NCI-H748 (cell line): ENCODE measurements around the gene HIPK1.

Experiments
- DNase-seq: peaks from one replicate; lab custom pipeline; 2025; ENCODE audit not compliant: unreplicated experiment; lab: John Stamatoyannopoulos, UW

The HIPK1 gene

DNA sequence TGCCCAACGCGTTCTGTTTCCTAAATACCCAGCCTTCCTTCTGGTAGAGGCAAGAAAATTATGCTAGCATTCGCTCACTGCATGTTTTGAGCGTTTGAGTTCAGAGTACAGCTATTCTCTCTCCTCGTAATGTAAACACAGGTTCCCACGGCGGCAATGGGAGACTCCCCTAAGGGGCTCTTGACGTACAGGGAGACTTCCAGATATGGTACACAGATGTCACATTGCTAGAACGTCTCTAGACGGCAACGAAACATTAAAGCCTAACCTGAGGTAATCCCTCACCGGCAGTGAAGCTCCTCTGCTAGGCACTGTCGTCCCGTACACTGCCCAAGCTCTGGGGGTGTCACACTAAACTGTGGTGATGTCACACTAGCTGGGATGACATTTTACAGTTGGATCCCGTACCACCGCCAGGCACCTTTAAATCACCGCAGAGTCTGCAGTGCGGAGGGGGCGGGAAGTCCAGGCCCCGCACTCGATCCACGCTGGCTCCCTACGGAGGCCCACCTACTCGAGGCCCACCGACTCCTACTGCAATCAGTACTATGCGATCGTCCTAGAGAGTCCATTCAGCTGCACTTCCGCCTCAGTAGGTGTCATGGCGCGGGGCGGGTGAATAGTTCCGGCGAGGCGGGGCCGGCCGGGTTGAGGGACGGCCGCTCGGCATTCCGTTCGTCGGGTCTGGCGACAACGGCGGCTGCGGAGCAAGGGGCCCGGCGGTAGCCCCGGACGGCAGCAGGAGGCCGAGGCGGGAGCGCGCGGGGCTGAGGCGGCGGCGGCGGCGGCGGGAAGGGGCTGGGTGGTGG, at the start of gene HIPK1:
TSS of gene HIPK1 (plus strand) at position 384 of the 809 bp plus-strand sequence.
- DNase-seq, result peak; percentile 94

DNA sequence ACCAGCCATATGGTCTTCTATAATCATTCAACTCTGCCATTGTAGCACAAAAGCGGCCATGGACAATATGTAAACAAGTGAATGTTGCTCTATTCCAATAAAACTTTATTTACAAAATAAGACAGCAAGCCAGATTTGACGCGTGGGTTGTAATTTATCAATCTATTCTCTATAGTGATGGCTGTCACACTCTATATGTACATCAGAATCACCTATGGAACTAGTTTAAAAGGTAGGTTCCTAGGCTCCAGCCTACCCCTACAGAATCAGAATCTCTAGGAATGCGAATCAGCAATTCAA, 49.4 kb upstream of the HIPK1 start:
- DNase-seq, result no peak

DNA sequence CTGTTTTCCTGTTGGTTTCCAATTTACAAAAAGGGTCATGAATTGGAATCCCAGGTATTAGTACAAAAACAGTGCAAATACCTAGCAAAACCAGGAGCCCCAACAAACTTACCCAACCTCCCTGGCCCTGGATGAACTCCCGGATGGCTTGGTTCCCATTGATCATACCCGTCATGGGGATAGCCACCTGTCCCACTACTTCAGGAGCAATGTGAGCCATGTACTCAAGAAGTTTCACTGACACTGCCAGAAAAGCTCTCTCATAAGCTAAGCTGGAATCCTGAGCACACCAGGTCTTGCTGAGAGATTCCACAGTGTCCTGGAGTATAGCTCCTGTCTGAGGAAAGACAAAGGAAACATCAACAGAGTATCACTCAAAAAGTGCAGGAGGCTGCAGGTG, 47.5 kb upstream of the HIPK1 start:
- no peak for DNase-seq

DNA sequence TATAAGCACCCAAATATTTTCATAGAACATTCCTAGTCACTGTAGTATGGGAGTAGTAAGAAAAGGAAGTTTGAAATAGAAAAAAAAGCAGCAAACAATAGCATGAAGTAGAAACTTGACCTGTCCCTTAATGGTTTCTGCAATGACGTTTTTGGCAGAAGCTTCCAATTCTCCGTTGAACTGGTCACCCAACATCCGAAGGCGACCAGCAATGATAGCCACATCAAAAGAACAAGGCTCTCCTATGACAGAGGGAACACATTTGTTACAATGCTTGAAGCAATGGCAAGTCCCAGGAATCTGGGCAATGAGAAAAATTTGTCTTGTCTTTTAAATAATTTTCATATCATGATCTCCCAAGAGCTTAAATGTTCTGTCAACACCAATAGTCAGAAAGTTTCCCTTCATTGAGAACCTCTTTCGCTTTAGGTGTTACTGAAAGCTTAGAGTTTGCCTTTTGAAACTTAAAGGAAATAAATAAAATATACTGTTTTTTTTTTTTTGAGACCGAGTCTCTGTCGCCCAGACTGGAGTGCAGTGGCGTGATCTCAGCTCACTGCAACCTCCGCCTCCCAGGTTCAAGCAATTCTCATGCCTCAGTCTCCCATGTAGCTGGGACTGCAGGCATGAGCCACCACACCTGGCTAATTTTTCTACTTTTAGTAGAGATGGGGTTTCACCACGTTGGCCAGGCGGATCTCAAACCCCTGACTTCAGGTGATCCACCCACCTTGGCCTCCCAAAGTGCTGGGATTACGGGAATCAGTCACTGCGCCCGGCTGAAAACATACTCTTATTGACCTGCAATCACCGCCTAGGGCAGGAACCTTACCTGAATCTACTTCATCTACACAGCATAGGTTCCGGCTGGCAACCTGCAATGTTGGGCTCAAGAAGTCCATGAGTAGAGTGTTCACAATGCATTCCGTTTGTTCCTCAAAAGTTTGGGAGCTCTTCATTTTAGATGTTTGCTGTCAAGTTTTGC, 42.4 kb upstream of the HIPK1 start:
- no peak for DNase-seq

DNA sequence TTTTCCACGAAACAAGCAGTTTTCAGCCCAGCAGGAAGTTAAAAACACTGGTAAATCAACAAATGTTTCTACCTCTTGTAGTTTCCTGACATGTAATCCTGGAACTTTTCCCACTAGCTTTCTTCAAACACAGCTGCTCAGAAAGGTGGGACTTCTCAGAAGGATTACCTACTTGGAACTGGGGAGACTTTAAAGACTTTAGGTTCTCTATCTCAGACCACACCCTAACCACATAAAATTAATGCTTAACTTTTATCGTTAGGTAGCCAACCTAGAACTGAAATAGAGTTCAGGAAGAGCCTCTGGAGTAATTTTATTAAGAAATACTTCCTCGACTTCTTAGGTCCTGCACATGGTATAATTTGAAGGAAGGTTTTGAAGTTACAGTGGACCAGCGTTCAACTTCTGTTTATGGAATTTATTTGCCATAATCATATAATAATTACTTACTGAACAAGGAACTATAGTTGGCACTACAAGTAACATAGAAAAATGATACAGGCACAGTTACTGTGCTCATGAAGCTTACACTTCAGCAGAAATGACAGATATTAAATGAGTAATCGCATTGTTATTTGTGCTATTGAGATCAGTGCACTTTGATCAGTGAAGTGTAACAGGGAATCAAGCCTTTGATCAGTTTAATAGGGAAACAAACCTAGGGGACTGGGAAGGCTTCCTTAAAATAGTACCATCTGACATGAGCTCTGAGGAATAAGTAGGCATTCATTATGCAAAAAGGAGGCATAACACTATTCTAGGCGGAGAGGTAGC, 41.5 kb upstream of the HIPK1 start, which contains the start of gene BCL2L15:
TSS of gene BCL2L15 (minus strand) at position 180 of the 774 bp plus-strand sequence. CDS start 206 bp downstream, outside the sequence.
- no peak for DNase-seq

DNA sequence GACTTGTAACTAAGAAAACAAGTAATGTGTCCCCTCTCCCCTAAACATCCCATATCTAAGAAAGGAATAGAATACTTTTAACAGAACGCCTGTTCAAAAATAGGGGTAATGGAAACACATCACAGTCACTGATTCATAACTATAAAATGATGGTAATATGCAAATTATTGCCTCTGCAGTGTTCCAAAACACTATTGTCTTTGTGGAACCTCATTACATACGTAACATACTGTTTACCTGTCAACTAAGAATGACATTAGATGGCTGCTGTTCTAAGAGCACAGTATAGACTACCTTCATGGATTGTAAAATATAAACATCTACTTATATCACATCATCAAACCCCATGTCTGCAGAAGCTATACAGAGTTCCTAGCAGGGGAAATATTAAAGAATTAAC, 38.3 kb upstream of the HIPK1 start:
- no peak for DNase-seq

DNA sequence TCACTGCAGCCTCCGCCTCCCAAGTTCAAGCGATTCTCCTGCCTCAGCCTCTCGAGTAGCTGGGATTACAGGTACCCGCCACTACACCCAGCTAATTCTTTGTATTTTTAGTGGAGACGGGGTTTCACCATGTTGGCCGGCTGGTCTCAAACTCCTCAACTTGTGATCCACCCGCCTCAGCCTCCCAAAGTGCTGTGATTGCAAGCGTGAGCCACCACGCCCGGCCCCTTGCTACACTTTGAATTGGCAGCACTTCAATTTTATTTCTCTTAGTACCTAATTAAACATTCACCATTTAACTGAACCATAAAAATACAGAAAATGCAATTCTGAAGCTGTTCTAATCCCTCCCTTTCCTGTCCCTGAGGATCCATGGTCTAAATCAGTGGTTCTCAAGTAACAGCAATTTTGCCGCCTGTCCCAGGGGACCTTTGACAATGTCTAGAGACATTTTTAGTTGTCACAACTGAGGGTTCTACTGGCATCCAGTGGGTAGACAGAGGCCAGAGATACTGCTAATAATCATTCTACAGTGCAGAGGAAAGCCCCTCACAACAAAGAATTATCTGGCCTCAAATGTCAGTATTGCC, 37.4 kb upstream of the HIPK1 start:
- DNase-seq, result no peak

DNA sequence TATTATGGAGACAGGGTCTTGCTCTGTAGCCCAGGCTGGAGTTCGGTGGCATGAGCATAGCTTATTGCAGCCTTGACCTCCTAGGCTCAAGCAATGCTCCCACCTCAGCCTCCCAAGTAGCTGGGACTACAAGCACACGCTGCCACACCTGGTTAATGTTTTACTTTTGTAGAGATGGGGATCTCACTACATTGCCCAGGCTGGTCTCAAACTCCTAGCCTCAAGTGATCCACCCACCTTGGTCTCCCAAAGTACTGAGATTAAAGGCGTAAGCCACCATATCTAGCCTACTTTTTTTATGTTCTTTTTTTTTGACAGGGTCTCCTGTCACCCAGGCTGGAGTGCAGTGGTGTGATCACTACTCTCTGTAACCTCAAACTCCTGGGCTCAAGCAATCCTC, 35.9 kb upstream of the HIPK1 start:
- no peak for DNase-seq

DNA sequence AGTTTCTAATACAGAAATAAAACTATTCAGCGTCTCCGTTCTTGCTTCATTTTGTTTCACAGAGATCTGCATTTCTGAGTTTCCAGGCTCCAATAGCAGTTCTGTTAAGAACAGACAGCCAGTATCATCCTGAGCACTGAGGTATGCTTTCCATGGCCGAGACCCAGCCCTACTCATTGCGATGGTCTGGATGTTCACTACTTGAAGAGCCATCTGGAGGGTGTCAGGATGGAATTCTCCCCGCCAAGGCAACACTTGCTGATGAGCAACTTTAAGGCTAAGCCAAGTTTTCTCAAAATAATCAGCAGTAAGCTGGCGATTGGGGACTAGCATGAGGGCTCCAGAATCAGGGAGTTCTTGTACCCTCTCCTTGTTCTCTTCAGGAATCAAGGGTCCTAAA, 34.0 kb upstream of the HIPK1 start:
- DNase-seq, result no peak

DNA sequence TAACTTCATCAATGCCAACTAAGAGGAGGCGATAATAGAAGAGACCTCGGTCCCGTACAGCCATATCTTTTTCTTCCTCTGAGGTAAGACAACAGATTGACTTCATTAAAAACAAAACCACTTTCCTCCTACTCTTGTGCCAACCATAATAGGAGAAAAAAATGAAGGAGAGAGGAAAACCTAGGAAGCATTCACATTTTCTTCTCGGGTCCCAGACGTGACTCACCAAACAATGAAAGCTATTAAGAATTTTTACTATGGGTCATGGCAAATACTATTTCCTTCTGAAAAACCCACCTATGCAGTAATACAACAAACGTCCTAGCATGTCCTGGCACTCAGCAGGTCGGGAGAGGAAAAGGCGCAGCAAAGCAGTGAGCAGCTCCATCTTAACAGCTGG, 33.2 kb upstream of the HIPK1 start:
- DNase-seq, result no peak

DNA sequence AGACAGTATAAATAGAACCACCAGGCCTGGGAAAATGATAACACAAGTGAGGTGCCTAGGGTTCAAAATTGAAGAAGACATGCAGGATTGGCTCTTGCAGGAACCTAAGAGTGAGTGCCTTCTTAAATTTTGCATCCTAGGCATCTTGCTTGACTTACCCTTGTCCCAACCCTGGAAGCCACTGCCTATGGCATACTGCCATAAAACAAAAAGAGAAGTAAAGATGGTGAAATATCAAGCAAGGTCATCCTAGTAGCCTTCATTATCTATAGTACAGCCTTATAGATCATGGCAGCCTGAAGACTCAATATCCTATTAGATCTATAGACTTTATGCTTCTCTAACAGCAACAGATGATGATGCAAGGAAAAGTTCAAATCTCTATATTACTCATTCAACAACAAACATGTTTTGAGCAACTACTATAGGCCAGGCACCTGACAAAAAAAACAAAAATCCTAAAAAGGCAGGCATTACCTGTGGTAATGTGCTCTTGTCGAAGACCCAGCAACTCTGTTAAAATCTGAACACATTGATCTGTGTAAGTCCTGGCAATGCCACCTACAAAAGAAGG, 30.8 kb upstream of the HIPK1 start:
- no peak for DNase-seq

DNA sequence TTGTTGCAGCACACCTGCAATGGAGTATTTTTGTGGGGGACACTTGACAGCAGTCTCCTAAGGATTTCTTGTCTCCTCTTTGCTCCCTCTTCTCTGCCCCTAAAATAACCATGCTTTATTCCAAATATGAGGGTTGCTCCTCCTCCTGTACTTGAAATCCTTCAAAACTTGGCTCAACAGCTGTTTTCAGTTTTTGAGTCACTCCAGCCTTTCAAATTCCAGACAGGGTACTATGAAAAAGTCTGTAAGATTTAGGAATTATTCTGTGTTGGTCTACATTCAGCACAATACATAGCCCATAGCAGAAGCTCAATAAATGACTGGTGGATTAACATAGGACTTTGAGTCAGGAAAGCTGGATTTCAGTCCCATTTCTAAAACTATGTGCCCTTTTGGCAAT, 30.0 kb upstream of the HIPK1 start:
- no peak for DNase-seq

DNA sequence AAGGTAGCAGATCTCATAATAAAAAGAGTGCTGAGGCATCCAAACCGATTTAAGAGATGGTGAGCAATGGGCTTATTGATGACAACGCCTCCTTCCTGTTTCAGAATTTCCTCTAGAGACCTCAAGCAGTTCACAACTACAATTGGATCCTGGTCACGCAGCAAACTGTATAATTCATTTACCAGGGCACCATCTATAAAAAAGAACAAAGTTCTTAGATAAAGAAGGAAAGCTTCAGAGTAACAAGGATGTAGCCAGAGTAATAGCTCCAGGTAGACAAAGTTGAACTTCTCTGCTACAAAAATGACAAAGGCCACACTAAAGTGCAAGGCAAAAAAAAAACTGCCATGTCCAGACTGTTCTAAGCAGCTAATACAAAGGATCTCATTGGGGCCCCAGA, 27.9 kb upstream of the HIPK1 start:
- no peak for DNase-seq

DNA sequence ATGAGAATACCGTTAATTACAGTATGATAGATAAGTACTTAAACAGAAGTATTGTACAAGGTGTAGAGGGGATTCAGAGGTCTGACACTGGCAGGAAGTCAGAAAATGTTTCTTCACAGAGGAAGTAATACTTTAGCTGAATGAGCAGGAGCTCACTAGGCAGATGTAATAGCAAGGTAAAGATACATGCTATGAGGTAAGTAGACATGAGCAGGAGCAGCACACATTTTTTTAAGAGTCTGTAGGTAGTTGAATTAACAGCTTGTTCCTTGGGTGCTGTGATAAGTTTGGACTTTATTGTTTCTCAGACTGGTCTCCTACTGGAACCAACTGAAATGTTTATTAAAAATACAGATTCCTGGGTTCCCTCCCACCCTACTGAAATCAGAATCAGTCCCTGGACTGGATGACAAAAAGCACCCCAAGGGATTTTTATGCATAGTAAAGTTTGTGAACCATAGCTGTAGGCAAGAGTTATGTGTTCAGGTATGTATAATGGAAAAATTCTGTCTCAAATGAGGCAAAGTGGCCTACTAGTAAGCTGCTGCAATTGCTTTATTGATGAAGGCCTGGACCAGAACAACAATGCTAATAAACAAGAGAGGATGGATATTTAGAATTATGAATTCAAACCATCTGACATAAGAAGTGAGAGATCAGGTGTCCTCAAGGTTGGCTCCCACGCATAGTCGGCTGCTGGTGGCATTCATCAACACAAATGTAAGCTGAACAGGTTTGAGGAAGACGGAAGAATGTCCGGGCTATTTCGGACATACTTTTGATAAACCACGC, 25.4 kb upstream of the HIPK1 start:
- no peak for DNase-seq

DNA sequence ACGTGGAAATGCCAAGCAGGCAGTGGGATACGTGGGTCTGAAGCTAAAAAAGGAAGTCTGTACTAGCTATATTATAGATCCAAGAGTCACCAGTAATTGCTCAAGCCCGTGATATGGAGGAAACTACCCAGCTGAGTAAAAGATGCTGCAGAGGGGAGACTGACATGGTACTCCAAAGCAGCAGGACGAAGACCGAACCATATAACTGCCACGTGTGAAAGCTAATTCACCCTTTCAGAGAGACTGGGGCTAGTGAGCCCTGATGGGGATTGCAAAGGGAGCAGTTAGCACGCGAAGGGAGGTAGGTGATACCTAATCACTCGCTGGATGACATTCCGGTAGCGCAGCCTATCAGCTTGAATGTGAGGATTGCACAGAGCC, 24.8 kb upstream of the HIPK1 start:
- DNase-seq, result peak; percentile 83

DNA sequence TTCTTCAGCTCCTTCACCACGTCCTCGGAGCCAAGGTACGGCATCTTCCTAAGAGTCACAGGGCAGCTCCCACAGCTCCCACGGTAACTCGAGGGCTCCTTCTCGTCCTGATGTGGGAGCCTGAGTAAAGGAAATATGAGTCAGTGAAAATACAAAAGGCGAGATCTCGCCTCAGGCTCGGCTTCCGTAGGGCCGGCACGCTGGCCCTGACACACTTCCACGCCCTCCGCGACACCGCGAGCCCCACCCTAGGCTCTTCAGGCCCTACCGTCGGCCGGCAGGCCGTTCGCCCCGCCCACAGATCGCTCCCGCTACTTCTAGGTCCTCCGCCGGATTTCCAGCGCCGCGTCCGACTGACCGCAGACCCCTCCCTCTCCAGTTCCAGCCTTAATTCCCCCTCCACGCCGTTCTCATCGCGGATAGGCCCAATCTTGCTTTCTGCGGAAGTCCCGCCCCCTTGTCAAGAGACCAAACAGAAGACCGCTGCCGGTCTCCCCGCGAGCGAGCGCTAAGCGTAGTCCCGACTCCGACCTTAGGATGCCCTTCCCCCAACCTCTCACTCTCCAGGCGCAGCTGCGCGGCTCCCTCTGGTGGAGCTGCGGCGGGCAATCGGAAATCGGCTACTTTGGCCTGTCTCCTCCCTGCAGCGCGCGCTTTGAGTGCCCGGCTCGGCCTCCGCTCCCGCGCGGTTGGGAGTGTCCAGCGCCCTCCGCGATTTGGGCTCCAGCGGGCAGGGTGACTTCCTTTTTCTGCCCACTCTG, 24.3 kb upstream of the HIPK1 start, which contains the start of the genes AP4B1 and DCLRE1B:
TSS of gene AP4B1 (minus strand) at position 126 of the 761 bp plus-strand sequence. CDS start at position 44, 82 bp downstream.
TSS of gene DCLRE1B (plus strand) at position 653 of the 761 bp plus-strand sequence. CDS start 261 bp downstream, outside the sequence.
- peak; percentile 100 for DNase-seq

DNA sequence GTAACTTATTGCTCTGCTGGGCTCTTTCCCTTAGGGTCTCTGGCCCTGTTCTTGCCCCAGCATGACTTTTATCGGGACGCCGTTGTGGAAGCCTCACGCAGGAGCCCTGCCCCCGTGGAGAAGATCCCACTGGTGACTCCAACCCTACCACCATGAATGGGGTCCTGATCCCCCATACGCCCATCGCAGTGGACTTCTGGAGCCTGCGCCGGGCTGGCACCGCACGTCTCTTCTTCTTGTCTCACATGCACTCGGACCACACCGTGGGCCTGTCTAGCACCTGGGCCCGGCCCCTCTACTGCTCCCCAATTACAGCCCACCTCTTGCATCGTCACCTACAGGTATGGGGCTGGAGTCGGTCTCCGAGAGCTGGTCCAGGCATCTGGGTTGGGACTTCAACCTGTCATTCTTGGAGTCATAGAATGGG, 23.7 kb upstream of the HIPK1 start:
- peak; percentile 71 for DNase-seq

DNA sequence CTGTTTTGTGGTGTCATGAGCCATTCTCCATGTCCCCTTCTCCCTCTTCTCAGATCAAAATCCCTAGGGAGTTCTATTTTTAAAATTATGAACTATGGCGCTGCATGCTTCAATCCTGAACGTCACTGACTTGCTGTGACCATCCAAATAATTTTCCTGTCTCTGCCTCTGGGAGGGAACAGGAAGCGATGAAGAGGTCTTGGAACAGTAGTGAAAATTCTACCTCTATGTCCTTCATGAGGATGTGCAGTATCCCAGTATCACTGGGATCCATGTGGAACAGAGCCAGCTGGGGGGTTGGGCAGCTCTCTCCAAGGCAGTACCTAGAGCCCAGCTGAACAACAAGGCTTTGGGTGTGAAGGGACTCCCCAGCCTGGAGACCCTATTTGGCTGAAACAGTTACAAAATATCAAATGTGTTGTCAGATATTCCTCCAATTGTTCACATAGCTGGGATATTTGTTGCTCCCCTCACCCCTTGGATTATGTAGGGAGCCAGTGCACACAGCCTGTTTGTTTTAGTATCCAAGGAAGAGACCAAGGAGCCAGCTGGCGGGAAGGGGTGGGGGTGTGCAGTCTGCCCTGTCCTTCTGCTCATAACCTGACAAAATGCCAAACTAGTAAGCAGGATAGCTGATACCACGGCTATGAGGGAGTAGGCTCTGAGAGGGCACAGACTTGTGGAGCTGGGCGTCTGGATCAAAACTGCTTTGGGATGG, 16.4 kb upstream of the HIPK1 start:
- DNase-seq, result no peak
